GM18858 (cell line): ENCODE measurements around the gene RHOBTB3.

Experiments
- ATAC-seq: cut with Tn5 transposase; IDR thresholded peaks from one replicate; pipeline ENCODE4 v1.9.1; 2021; ENCODE audit not compliant: unreplicated experiment

RHOBTB3 gene

GRCh38 chr5:95837492-95837891 is 106.4 kb downstream of the RHOBTB3 start:
- no peak for ATAC-seq

DNA sequence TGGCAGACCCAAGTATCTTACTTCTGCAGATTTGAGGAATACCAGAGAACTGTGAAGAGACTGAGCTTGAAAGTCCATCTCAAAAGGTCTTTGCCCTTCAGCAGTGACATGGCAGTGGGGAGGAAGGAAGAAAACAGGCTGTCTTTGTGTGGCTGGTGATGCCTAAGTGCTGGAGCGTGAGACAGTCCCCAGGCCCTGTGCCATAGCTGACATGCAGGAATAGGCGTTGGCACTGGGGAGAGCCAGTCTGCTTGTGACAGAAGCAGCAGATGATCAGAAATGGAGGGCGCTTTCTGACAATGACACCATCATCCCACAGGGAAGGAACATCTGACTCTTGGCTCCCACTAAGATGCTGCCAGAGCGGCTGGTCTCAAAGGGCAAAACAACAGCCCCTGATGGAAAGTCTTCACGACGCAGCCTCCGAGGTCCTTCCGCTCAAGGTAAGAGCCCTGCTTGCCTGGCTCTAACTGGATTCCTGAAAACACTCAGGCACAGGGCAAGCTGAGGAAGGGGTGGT is 106.9 kb downstream of the RHOBTB3 start:
- no peak for ATAC-seq

- ATAC-seq = no peak
These were observed 107.4 kb downstream of the RHOBTB3 start for GRCh38 chr5:95838556-95838955.

DNA sequence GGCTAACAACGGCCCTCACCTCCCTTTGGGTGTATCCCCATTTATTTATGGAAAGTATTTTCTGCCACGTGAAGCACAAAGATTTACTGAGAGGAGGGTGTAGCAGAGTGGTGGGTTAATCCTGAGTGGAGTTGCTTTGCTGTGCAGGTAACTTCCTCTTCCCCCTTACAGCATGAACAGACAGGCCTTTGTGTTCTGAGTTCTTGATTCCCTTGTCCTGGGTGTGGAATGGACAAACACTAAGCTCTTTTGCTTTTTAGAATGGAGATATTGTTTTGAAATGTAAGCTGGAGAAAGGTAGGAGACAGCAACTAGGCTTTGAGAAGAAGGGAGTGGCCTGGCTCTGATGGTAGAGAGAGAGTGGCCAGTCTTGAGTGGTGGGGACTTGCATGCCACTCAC is 108.5 kb downstream of the RHOBTB3 start:
- no peak for ATAC-seq

DNA sequence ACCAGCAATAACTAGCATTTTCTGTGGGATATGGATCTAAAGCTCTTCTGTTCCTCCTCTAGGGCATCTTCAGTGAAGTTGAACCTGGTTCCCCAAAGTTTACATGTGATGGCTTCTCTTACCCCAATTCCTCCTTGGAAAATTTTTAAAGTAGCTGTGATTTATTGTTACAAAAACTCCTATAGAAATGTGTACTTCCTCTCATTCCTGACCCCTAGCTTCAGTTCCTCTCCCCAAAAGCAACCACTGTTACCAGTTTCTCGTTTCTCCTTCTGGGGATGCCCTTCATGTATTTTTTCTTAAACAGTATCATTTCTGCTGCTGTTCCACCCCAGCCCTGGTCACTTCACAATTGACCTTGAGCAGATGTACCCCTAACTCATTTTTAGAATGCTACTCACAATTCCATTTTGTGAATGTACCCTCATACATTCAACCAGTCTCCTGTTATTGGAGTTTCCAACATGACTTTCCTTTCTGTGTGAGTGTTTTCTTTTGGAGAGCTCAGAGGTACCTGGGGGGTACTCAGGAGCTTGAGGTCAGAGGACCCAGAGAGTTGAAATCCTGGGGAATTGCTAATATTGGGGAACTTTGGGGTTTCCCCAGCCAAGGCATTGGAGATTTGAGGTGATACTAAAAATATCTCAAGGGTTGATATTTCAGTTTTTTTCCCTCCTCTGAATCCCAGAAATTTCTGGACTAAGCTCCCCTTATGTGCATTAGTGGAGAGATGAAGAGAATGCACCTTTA is 110.0 kb downstream of the RHOBTB3 start:
- no peak for ATAC-seq

DNA sequence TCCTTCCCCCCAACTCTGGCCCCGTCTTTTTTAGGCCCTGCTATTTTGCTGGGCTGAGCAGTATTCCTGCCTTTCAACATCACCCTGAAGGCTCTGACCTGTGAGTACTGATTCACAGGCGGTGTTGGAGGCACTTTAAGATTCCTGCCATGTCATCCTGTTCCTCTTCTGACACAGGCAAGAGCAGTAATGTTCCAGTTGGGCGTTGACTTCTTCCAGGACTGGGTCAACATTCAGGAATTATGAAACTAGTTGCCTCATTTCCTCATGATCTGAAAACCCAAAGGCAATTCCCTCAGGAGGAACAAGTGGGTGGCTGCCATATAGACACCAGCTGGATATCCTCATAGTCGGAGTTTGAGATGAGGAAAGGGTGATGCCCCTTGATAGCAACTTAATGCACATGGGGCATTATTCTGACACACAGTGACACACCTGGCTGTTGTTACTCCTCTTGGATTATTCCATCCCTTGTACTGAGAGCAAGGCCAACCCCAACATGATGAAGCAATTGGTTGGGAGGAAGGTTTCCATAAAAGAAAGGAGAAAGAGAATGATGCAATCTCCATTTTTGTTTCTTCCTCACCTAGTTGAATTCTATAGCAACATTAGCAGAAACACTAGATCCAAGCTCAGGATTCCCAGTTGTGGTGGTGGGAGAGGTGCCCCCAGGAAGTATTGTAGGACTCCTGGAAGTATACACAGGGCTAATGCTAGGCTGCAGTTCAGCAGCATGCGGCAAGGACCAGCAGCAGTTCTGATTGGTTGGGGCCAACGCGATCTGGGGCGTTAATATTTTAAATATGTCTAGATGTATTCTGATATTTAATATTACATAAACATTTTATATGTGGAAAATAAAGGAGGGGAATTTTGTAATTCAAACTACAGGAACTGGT is 111.0 kb downstream of the RHOBTB3 start:
- no peak for ATAC-seq

- peak; percentile 84 for ATAC-seq
These were observed 111.9 kb downstream of the RHOBTB3 start for GRCh38 chr5:95842854-95843544.

GRCh38 chr5:95843733-95844223 is 112.6 kb downstream of the RHOBTB3 start:
- ATAC-seq = no peak

DNA sequence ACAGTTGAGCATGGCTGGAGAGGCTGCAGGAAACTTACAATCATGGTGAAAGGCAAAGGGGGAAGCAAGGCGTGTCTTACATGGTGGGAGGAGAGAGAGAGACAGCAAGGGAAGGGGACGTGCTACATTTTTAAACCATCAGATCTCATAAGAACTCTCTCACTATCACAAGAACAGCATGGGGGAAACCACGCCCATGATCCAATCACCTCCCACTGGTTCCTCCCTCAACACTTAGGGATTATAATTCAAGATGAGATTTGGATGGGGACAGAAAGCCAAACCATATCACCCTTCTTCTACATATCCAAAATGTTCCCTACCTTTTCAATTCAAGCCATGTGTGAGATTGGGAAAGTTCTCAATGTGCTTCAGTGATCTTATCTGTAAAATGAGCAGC is 114.3 kb downstream of the RHOBTB3 start:
- no peak for ATAC-seq
